Esophagus squamous epithelium (tissue), 5 donors: ENCODE measurements around the gene CDH13. TPM values are rescaled to one million over a fixed set of nuclear protein-coding genes. Genes with fewer than 3 reads are reported as not detected.

Experiments
- DNase-seq: peaks from one replicate; lab custom pipeline; 2025; lab: John Stamatoyannopoulos, UW
- H3K27ac ChIP-seq, 4 donors: fragments of 200-600 bp; sonication (generic); one replicate each; pipeline ENCODE4 v1.5.1; 2016 to 2019; ENCODE audit warnings: mild to moderate bottlenecking in 1 of 4
- H3K27me3 ChIP-seq, 4 donors: fragments of 200-600 bp; sonication (generic); 1 replicate in 3 of 4; 2 replicates in 1 of 4; pipeline versions ENCODE4 v1.5.1 to v1.6.0; 2017 to 2021; ENCODE audit warnings: antibody characterized with exemption in 1 of 4
- H3K36me3 ChIP-seq, 3 donors: fragments of 200-600 bp; sonication (generic); one replicate each; pipeline ENCODE4 v1.5.1; 2016 to 2019
- H3K4me1 ChIP-seq, 3 donors: fragments of 200-600 bp; sonication (generic); one replicate each; pipeline ENCODE4 v1.5.1; 2017 to 2019
- H3K4me3 ChIP-seq, 4 donors: fragments of 200-600 bp; sonication (generic); 1 replicate in 3 of 4; 2 replicates in 1 of 4; pipeline ENCODE4 v1.5.1; 2016 to 2019; ENCODE audit warnings: mild to moderate bottlenecking in 2 of 4, moderate library complexity in 1 of 4
- H3K9me3 ChIP-seq, 3 donors: fragments of 200-600 bp; sonication (generic); one replicate each; pipeline ENCODE4 v1.5.1; 2016 to 2019
- POLR2A ChIP-seq, 4 donors: fragments of 450-650 bp; IDR thresholded peaks; one replicate each; pipeline ENCODE4 v1.6.1; 2017; ENCODE audit warnings: antibody characterized with exemption in 4 of 4, mild to moderate bottlenecking in 4 of 4, moderate library complexity in 3 of 4
- WGBS, 2 donors: methylation state at CpG; one replicate each; pipeline ENCODE4 v1.1.5; 2018; 5-methylcytosine and 5-hydroxymethylcytosine counted together
- intact Hi-C: fragments of 100-400 bp; cut with DNase I; formaldehyde crosslinking; loops from one replicate; pipeline ENCODE4 v1.15.0; 2022
- total RNA-seq, 4 donors: library from RNA; depleted of rRNA; stranded (reverse); fragments of >200 nt; gene quantifications; one replicate each; pipeline ENCODE4 v1.1.0, GENCODE V29; 2016
- TF ChIP-seq, protein P1 (sequence below), 6 experiments: fragments of 450-650 bp in 4 of 6; fragments of 200-600 bp in 2 of 6; sonication (generic) in 2 of 6; IDR thresholded peaks; one replicate each; pipeline ENCODE4 v1.5.1; 2016 to 2019; ENCODE audit warnings: antibody characterized with exemption in 6 of 6, mild to moderate bottlenecking in 4 of 6, moderate library complexity in 4 of 6
- donor health status: DM: yes; HTN: yes; CAD: no.

The CDH13 gene
- total RNA-seq, 4 donors from 2014 or later = 6.9 to 31.9 (median 21.1) TPM

DNA sequence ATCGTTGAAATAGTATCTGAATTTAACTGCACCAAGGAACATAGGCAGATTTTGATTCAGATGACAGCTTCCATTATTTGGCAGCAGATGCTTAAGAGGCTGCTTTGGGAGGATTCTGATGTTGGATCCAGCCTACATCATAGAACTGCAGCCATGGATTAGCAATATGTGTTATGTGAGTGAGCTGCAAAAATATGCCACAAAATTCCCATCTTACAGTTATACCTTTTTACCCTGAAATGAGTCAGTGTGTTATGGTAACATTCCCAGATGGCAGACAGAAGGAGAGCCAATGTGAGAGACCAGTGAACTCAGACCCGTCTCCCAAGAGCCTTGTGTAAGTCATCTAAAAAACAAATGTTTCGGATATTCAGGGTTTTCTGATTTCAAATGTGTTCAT is 206.1 kb downstream of the CDH13 start:
- intact Hi-C loops = no loop called here
- TF ChIP-seq, protein P1, sequence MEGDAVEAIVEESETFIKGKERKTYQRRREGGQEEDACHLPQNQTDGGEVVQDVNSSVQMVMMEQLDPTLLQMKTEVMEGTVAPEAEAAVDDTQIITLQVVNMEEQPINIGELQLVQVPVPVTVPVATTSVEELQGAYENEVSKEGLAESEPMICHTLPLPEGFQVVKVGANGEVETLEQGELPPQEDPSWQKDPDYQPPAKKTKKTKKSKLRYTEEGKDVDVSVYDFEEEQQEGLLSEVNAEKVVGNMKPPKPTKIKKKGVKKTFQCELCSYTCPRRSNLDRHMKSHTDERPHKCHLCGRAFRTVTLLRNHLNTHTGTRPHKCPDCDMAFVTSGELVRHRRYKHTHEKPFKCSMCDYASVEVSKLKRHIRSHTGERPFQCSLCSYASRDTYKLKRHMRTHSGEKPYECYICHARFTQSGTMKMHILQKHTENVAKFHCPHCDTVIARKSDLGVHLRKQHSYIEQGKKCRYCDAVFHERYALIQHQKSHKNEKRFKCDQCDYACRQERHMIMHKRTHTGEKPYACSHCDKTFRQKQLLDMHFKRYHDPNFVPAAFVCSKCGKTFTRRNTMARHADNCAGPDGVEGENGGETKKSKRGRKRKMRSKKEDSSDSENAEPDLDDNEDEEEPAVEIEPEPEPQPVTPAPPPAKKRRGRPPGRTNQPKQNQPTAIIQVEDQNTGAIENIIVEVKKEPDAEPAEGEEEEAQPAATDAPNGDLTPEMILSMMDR (IDR thresholded peaks at IDR 0.05) = no peak
- no peak for TF ChIP-seq POLR2A (IDR thresholded peaks at IDR 0.05)
- 70 to 86% methylated on average over 3 of the region's 3 CpGs for WGBS, 2 donors
- Histone ChIP-seq H3K36me3 (no peaks in the 10 kb centered on the region), H3K4me1 (no peaks in the 10 kb centered on the region), H3K27me3 (no peaks in the 10 kb centered on the region), H3K27ac (no peak overlapping the region), H3K4me3 (no peak overlapping the region), H3K9me3 (no peaks in the 10 kb centered on the region)
- DNase-seq = no peak

- DNase-seq = no peak
Measured at GRCh38 chr16:82833378-82833993, 206.7 kb downstream of the CDH13 start.

GRCh38 chr16:82834151-82834815 is 207.5 kb downstream of the CDH13 start:
- no peak for TF ChIP-seq POLR2A (IDR thresholded peaks at IDR 0.05)
- TF ChIP-seq, protein P1 (IDR thresholded peaks at IDR 0.05) = no peak
- intact Hi-C loops = no loop called here
- Histone ChIP-seq H3K27me3 (no peaks in the 10 kb centered on the region), H3K4me3 (no peak overlapping the region), H3K27ac (no peak overlapping the region), H3K36me3 (no peaks in the 10 kb centered on the region), H3K4me1 (no peaks in the 10 kb centered on the region), H3K9me3 (no peaks in the 10 kb centered on the region)
- 83% methylated on average over 8 of the region's 8 CpGs for WGBS, 2 donors
- DNase-seq = no peak

More at GRCh38 chr16:82833378-82833993, 206.7 kb downstream of the CDH13 start:
- no peak for TF ChIP-seq POLR2A (IDR thresholded peaks at IDR 0.05)
- TF ChIP-seq, protein P1 (IDR thresholded peaks at IDR 0.05) = no peak
- H3K4me1 ChIP-seq = no peaks in the 10 kb centered on the region
- no peak overlapping the region for H3K4me3 ChIP-seq
- no peak overlapping the region for H3K27ac ChIP-seq
- WGBS, 2 donors = 82 to 90% methylated on average over 7 of the region's 7 CpGs
- H3K27me3 ChIP-seq = no peaks in the 10 kb centered on the region
- no peaks in the 10 kb centered on the region for H3K9me3 ChIP-seq
- no peaks in the 10 kb centered on the region for H3K36me3 ChIP-seq
- intact Hi-C loops = no loop called here

GRCh38 chr16:82835487-82836155 is 208.9 kb downstream of the CDH13 start:
- no peak for DNase-seq
- WGBS, 2 donors = 84 to 97% methylated on average over 5 of the region's 5 CpGs
- intact Hi-C loops = no loop called here
- Histone ChIP-seq H3K36me3 (no peaks in the 10 kb centered on the region), H3K9me3 (no peaks in the 10 kb centered on the region), H3K27me3 (no peaks in the 10 kb centered on the region), H3K27ac (no peak overlapping the region), H3K4me1 (no peaks in the 10 kb centered on the region), H3K4me3 (no peak overlapping the region)
- no peak for TF ChIP-seq POLR2A (IDR thresholded peaks at IDR 0.05)
- TF ChIP-seq, protein P1 (IDR thresholded peaks at IDR 0.05) = no peak

GRCh38 chr16:82841108-82841507 is 214.3 kb downstream of the CDH13 start:
- intact Hi-C loops = no loop called here
- no peak overlapping the region for H3K27ac ChIP-seq
- H3K4me1 ChIP-seq = no peaks in the 10 kb centered on the region
- H3K27me3 ChIP-seq = no peaks in the 10 kb centered on the region
- H3K36me3 ChIP-seq = no peaks in the 10 kb centered on the region
- TF ChIP-seq POLR2A (IDR thresholded peaks at IDR 0.05) = no peak
- TF ChIP-seq, protein P1 (IDR thresholded peaks at IDR 0.05) = no peak
- 79 to 88% methylated on average over 2 to 3 of the region's 3 CpGs for WGBS, 2 donors
- H3K4me3 ChIP-seq = no peak overlapping the region
- DNase-seq = no peak
- H3K9me3 ChIP-seq = no peaks in the 10 kb centered on the region
